GM12892 (cell line): ENCODE measurements around the gene CPOX.

Experiments
- DNase-seq: peaks from one replicate; pipeline ENCODE4 v3.0.0; 2011; ENCODE audit not compliant: insufficient read length
- FAIRE-seq: peaks from 2 replicates; lab custom pipeline; 2011; peaks lifted over from hg19 to GRCh38; lab: Jason Lieb, UNC
- POLR2A ChIP-seq: IDR thresholded peaks from 2 replicates; pipeline ENCODE4 v1.6.1; 2011; ENCODE audit warnings: low read depth, low read length, control low read depth
- POLR2AphosphoS5 ChIP-seq: IDR thresholded peaks from 2 replicates; pipeline ENCODE4 v1.6.1; 2011; ENCODE audit warnings: low read depth, low read length, control low read depth
- TAF1 ChIP-seq: IDR thresholded peaks from 2 replicates; pipeline ENCODE4 v1.6.1; 2011; ENCODE audit warnings: low read depth, mild to moderate bottlenecking, control low read depth, low read length, borderline replicate concordance

CPOX gene

GRCh38 chr3:98558100-98558827 lies 35.1 kb downstream of the CPOX start:
- TF ChIP-seq TAF1 (no peak), POLR2A (no peak; the same call in 1 of the 2 replicates), POLR2AphosphoS5 (no peak)
- no peak for DNase-seq
- peak; percentile 69 for FAIRE-seq

GRCh38 chr3:98557324-98558010 lies 35.9 kb downstream of the CPOX start:
- no peak for DNase-seq
- FAIRE-seq: no peak
- TF ChIP-seq POLR2A (peak; percentile 77), POLR2AphosphoS5 (peak; percentile 85; the same call in 1 of the 2 replicates), TAF1 (no peak)

GRCh38 chr3:98556164-98557130 lies 37.0 kb downstream of the CPOX start:
- no peak for DNase-seq
- FAIRE-seq: peak; percentile 99
- TF ChIP-seq POLR2AphosphoS5: peak; percentile 60
- TF ChIP-seq POLR2A: peak; percentile 52
- TF ChIP-seq TAF1: peak; percentile 57; the same call in 1 of the 2 replicates

- TF ChIP-seq POLR2A (peak; percentile 56; the same call in 1 of the 2 replicates), POLR2AphosphoS5 (peak; percentile 53; the same call in 1 of the 2 replicates), TAF1 (no peak)
- peak; percentile 70 for FAIRE-seq
Measured at GRCh38 chr3:98555025-98555379, 38.4 kb downstream of the CPOX start.

GRCh38 chr3:98554580-98554979 lies 38.8 kb downstream of the CPOX start:
- no peak for FAIRE-seq
- TF ChIP-seq TAF1 (no peak), POLR2A (peak; percentile 54), POLR2AphosphoS5 (peak; percentile 82)
- no peak for DNase-seq

More at GRCh38 chr3:98555025-98555379, 38.4 kb downstream of the CPOX start:
- DNase-seq: no peak

GRCh38 chr3:98553753-98554152 lies 39.7 kb downstream of the CPOX start:
- TF ChIP-seq TAF1 (no peak), POLR2A (peak; percentile 33; the same call in 1 of the 2 replicates), POLR2AphosphoS5 (no peak)
- DNase-seq (no peak), FAIRE-seq (peak; percentile 65)

- TF ChIP-seq POLR2AphosphoS5 (peak; percentile 17), TAF1 (no peak), POLR2A (peak; percentile 34; the same call in 1 of the 2 replicates)
- DNase-seq (no peak), FAIRE-seq (no peak)
Measured at GRCh38 chr3:98553021-98553563, 40.3 kb downstream of the CPOX start.

- no peak for DNase-seq
- FAIRE-seq: no peak
- TF ChIP-seq POLR2A (peak; percentile 53), POLR2AphosphoS5 (peak; percentile 77), TAF1 (no peak)
Measured at GRCh38 chr3:98552232-98553020, 41.0 kb downstream of the CPOX start.

GRCh38 chr3:98551754-98552153 lies 41.7 kb downstream of the CPOX start:
- no peak for TF ChIP-seq POLR2A
- TF ChIP-seq POLR2AphosphoS5: no peak
- FAIRE-seq (peak; percentile 95), DNase-seq (no peak)

GRCh38 chr3:98551236-98551635 lies 42.2 kb downstream of the CPOX start:
- no peak for DNase-seq
- TF ChIP-seq TAF1: no peak
- TF ChIP-seq POLR2A: no peak
- no peak for TF ChIP-seq POLR2AphosphoS5
- no peak for FAIRE-seq
